HG02763 (cell line): Measurements from ENCODE around the gene KHK.

Experiments
- ATAC-seq: cut with Tn5 transposase; IDR thresholded peaks from one replicate; pipeline ENCODE4 v1.9.1; 2021; ENCODE audit warnings: mild to moderate bottlenecking, moderate library complexity; ENCODE audit not compliant: unreplicated experiment

KHK gene

DNA sequence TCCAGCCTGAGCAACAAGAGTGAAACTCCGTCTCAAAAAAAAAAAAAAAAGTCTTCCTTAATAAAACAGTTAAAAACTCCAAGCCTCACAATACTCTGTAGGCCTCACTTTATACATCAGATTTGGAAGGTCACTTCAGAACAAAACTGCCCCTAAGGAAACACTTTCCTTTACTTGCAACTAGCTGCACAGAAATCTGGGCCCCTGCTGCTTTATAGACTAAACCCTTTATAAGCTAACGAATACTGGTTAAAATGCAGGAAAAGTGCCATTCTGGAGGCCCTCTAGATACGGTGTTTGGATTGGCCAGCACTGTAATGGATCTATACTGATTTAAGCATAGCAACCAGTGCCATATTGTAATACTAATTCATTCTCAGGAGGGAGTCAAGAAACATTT, 38.5 kb downstream of the KHK start:
- ATAC-seq = no peak

DNA sequence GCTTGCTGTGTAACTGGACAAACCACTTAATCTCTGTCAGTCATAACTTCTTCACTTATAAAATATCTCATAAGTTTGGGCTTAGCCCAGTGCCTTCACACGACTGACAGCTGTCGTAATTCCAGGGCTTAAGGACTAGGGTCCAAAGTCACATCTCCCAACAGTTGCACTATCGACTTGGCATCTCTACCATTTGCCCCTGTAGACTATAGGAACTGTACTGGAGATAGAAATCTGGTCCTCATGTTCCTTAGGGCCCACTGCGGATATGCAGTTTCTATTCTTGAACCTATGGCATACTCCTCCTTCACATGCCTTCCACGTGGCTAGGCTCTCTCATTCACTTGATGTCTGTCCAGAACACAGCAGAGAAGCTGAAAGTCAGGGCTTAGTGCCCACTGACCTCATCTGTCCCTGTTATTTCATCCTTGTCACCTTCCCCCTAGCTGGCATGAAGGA, 39.7 kb downstream of the KHK start:
- ATAC-seq = no peak

DNA sequence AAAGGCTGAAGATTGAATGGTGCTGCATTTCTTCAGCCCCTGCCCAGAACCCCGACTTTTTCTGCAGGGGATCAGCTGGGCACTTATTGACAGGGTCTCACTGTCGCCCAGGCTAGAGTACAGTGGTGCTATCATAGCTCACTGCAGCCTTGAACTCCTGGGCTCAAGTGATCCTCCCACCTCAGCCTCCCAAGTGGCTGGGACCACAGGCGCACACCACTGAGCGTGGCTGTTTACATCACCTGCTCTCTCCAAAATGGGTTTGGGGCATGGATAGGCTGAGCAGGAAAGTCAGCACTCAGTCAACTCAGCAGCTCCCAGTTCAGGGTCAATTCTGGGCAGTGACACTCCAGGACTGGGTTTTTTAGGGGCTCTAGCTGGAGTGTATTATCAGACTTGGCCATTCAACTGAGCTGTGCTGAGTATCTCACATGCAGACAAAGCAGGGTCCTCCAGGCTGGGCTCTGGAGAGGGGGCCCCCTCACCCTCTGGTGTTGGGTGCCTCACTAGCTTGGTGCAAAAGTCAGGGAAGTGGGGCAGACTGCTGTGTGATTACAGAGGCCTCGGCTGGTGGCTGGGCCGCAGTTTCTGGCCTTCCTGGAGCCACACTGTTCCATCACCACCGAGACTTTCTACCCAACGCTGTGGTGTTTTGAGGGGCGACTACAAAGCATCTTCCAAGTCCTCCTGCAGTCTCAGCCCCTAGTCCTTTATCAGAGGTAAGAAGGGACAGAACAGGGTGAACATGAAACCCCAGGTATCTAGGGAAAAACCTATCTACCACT, 41.5 kb downstream of the KHK start:
- no peak for ATAC-seq

DNA sequence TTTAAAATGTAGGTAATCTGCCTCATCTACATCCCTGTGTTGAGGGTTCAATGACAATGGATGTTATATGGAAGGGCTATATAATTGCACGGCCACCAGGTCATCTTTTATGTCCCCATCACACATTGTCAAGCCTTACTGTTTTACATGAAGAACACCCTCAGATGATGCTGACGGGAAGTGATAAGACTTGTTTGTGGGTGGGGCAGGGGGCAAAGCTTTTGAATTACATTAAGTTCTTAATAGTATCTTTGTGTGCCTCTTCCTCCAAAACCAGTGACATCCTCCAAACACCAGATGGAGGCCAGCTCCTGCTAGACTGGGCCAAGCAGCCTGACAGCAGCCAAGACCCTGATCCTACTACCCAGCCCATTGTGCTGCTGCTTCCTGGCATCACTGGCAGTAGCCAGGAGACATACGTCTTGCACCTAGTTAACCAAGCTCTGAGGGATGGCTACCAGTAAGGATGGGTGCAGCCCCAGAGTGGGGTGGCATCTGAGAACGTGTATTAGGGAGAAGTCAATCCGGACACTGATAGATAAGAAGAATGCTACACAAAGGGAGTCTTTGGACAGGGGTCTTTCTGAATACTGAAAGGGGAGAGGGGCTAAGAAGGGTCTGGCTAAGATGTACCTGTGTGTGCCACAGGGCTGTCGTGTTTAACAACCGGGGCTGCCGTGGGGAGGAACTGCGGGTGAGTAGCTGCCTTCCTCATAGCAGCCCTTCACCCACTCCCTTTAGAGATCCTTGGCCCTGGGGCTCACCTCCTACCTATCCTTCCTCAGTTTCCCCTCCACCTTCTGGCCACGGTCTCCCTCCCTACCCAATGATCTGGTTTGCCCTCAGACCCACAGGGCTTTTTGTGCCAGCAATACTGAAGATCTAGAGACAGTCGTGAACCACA, 42.3 kb downstream of the KHK start:
- ATAC-seq = no peak

DNA sequence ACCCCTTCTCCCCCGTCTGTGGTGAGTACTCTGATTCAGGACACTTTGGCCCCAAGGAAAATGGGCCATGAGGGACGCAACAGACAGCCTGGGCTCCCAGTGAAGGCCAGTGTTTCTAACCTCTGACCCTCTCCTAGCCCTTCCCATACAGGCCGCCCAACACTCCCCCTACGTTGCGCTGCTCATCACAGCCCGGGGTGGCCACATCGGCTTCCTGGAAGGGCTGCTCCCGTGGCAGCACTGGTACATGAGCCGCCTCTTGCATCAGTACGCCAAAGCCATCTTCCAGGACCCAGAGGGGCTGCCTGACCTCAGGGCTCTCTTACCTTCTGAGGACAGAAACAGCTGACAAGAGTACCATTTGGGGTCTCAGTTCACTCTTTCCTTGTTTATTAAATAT, 43.8 kb downstream of the KHK start:
- ATAC-seq = no peak

DNA sequence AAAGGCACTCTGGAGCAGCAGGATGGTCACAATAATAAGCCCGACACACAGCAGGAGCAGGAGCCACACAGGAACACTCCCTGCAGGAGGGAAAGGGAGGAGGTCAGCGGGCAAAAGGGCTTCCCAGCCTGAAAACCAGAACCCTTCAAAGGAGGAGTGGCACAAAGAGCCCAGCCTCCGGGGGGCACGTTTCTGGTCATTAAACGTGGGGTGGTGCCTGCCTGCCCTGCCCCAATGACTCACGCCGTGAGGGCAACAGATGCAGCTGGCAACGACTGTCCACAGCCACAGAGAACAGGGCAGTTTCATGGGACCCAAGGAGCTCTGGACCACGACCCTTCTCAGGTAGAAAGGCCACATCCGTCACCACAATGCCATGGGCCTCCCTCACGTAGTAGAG, 44.9 kb downstream of the KHK start:
- ATAC-seq = no peak

DNA sequence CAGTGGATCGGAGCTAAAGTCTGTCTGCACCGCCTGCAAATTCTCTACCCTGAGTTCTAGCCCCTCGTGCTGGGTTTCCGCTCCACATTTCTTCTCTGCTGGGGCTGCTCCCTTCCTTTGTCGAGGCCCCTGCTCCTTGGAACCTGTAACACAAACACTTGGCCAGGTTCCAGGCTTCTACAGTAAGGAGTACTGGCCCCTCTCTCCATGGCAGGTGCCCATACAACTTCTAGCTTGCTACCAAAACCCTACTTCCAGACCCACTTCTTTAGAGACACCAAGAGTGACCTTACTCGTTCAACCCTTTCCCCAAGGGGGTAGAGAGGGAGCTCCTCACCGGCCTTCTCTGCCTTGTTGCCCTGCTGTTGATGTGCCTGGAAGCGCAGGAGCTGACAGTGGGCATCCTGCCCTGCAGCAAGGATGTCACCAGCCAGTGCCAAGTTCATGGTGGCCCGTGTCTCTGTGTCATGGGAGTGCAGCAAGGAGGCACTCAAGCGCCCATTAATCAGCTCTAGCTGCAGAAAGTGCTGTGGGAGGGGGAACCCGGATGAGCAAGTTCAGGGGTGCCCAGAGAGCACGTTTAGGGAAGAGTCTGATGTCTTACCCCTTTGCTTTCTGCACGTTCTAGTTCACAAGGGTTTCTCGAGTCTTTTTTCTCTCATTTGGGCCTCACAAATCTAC, 46.8 kb downstream of the KHK start:
- no peak for ATAC-seq

DNA sequence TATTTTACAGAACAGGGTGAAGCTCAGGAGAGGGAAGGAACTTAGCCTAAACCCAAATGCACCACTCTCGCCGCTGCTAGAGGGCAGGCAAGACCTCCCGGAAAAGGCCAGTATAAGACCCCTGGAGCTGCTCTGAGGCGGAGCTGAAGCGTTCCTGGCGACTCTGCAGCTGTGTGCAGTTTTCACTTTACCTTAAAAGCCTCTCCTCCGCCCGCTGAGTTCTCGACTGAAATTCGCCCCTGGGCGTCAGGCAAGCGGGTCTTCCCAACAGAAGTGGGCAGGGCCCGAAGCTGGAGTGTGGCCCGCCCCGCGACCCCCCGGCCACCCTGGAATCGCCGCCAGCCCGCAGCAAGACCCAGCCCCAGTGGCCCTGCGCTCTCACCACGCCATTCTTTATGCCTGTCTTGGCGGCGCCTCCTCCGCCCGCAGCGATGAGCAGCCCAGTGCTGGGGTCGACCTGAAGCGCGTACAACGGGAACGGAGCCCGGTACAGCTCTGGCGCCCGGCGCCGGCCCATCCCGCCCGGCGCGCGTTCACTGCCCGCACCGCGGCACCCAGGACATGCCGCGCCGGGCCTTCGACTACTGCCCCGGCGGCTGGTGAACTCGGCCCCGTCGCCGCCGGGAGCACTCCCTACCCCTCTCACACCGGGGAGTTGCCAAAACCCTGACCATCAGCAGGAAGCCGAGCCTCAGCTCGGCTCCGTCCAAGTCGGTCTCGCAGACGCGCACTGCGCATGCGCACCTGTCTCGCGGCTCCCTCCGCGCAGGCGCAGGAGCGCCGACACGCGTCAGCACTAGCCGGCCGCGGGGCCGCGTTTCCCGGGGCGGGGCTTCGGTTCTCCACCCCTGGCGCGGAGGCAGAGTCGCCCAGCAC, 47.6 kb downstream of the KHK start, which contains the start of gene PREB:
Gene PREB (minus strand): TSS at position 732 of the 876 bp plus-strand sequence. CDS start 215 bp downstream, at position 517.
- peak; percentile 83 for ATAC-seq

DNA sequence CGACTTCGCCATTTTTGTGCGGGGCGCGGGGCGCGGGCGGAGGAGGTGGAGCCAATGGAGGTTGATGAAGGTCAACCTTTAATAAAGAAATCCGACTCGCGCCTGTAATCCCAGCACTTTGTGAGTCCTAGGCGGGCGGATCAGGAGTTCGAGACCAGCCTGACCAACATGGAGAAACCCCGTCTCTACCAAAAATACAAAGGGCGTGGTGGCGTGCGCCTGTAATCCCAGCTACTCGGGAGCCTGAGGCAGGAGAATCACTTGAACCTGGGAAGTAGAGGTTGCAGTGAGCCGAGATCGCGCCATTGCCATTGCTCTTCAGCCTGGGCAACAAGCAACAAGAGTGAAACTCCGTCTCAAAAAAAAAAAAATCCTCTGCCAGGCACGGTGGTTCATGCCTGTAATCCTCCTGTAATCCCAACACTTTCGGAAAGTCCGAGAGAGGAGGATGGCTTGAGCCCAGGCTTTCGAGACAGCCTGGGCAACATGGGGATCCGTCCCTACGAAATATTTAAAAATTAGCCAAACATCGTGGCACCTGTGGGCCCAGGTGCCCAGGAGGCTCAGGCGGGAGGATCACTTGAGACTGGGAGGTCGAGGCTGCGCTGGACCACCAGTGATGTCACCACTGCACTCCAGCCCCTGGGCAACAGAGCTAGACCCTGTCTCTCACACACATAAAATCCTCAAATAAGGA, 48.4 kb downstream of the KHK start:
- ATAC-seq = no peak

DNA sequence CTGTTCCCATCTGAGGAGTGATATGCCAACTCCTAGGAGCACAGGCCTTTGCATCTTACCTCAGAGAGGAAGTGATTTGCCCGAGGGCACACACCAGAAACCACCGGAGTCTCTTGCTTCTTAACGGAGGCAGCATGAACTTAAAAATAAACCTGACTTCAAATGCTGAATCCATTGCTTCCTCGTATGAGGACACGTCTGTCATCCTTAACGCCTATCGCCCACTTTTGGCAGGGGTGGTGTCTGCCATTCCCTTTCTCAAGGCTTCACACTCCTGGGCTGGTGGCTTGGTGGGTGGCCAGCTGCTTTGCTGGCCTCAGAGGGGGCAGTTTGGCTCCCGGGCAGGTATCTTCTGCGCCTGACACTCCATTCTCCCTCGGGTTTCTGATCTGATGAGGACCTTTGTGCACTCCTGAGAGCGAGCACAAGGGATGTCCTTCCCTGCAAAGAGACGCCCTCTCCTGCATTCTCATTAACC, 48.9 kb downstream of the KHK start:
- ATAC-seq = no peak

DNA sequence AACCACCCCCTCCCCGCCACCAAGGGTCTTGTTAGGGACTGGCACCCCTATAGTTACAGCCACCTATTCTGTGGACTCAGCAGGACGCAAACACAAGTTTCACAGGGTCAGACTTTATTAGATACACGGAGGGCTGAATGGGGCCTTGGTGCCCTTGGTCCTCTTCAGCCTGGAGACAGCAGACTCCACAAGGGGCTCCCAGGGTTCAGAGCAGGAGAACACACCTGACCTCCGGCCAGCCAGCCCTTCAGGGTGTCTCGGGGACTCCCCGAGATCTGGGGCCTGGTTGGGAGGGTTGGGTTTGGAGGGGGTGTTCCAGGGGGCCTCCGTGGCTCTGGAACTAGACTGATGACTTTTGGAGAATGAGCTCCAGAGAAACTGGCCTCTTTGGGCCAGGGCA, 50.2 kb downstream of the KHK start:
- no peak for ATAC-seq

DNA sequence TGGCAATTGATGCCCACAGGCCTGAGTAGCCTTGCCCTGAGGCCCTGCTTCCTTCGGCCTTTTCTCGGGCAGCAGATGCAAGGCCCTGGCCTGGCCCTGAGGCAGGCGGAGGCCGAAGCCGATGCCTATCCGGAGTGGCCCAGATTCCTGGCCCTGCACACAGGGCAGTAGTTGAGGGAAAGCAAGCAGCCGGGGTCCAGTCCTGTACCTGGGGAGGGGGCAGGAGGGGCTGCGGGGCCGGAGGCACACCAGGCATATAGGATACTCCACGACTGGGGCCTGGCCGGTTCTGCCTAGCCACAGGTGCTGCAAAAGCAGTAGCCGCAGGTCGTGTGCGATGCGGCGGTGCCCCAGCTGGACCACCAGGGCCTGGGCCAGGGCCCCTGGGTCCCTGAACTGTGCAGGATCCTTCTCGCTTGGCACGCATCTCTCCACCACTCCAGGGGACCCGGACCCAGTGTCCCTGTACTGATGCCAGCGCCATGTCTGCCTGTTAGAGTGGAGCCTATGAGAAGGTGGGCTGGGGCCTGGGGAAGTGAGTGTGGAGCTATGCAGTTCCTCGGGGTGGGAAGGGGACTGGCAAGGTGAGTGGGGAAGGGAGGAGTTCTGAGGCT, 50.9 kb downstream of the KHK start:
- no peak for ATAC-seq

DNA sequence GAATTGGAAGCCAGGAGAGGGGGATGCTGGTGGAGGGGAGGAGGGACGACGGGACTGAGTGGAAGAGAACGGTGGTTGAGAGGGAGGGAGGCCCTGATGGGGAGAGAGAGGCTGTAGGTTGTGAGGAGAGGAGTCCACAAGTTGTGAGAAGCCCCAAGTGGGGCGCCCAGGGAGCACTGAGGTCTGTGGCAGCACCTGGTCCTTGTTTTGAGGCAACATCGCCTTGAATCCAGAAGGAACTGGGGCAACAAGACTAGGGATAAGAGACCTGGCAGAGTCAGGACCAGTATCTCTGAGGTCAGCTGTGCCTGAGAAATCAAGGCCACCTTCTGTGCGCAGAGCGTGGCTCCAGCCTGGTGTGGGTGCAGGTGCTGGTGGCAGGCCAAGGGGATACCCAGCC, 51.5 kb downstream of the KHK start:
- ATAC-seq = no peak

DNA sequence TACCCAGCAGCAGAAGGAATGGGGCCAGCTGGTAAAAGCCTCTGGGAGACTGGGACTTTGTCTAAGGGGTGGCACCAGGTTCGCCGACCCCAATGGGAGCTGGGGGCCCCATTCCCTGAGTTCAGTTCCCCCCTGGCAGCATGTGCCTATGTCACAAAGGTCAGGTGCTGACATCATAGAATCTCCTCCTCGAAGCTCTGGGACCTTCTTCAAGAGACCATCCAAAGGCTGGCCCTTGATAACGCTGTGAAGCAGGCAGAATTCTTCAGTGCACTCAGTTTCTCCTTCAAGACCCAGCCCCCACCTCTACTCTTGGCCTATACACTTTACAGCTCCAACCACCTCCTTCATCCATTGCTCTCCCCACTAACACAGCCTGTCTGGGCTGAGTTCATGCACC, 52.7 kb downstream of the KHK start, which contains the start of gene PRR30:
Gene PRR30 (minus strand): TSS at position 101 of the 400 bp plus-strand sequence. CDS start 1,081 bp downstream, outside the sequence.
- no peak for ATAC-seq

DNA sequence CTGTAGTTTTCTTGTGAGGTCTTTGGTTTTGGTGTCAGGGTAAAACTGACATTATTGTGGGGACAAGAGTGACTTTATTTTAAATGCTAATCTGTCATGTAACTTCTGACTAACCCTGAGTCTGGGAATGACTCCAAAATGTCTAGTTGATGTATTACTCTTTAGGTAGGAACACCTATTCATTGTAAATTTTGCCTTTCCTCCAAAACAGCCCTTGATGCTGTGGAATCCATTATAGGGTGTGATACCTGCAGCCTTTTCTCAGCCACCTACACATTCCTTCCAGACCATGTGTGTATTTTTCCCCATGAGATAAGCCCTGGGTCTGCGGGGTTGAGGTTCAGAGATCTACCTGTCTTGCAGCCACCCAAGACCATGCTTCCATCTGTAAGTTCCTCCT, 56.7 kb downstream of the KHK start:
- no peak for ATAC-seq

DNA sequence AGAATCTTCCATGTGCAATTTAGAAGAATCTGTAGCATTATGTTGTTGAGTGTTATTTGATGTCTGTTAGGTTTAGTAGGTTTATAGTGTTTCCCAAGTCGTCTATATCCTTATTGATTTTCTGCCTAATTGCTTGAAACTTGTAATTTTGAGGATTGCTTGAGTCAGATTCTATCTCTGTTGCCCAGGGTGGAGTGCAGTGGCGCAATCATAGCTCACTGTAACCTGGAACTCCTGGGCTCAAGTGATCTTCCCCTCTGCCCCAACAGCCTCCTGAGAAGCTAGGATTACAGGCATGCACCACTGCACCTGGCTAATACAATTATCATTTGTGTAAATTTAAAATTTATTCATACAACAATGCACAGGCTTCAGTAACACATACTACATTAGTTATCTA, 59.1 kb downstream of the KHK start:
- no peak for ATAC-seq

DNA sequence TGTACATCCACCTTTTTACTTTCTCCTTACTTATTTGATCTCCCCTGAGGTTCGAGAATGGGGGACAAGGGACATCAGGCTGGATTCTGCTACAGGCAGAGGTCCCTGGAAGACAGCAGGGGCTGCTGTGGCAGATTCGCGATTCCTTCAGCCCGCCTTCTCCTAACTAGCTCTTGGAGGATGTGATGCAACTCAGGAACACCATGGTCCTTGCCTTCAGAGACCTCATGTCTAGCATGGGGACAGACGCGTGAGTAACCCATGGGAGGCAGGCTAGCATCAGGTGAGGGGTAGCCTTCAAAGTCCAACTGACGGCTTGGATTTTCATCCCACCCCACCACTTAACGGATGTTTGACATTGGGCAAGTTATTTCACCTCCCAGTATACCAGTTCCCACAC, 61.4 kb downstream of the KHK start:
- no peak for ATAC-seq

DNA sequence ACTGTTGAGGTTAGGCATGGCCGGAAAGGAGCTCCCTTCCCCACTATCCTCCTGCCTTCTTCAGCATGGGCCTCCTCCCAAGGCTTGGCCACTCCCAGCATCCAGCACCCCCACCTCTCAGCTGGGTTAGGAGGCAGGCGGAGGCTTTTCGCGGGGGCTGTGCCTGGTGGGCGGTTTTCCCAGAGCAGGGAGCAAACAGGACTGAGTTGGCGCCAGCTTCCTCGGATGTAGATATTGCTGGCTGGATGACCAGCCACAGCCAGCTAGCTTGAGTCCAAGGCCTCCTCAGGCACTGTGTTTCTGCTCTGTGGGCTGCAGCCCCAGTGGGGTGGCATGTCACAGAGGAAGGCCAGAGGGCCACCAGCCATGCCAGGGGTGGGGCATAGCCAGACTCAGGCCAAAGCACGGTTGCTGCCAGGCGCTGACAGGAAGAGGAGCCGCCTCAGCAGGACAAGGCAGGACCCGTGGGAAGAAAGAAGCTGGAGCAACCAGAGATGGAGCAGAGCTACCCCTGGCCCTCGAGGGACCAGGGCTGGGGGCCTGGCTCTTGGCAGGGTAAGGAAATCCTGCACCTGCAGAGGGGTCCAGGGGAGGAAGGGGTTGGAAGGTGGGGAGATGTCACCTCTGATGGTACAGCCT, 62.3 kb downstream of the KHK start, which contains the start of gene TCF23:
Gene TCF23 (plus strand): TSS at position 204 of the 639 bp plus-strand sequence. CDS start 130 bp downstream, at position 334.
- no peak for ATAC-seq
